Panc1 (cell line): ENCODE measurements around the gene TGM1.

Experiments used
- CTCF ChIP-seq: fragments of 450-650 bp; IDR thresholded peaks from 2 replicates; pipeline ENCODE4 v1.5.1; 2017; ENCODE audit warnings: mild to moderate bottlenecking
- POLR2AphosphoS5 ChIP-seq: IDR thresholded peaks from 2 replicates; pipeline ENCODE4 v1.6.1; 2012; ENCODE audit warnings: mild to moderate bottlenecking, low read depth, low read length, moderate library complexity
- SIN3A ChIP-seq: IDR thresholded peaks from 2 replicates; pipeline ENCODE4 v1.6.1; 2012; ENCODE audit warnings: low read depth, mild to moderate bottlenecking, low read length, moderate library complexity, borderline replicate concordance; ENCODE audit not compliant: insufficient read depth
- TCF7L2 ChIP-seq: IDR thresholded peaks from 2 replicates; pipeline ENCODE4 v1.6.1; 2011; ENCODE audit warnings: mild to moderate bottlenecking, low read depth, low read length, inconsistent platforms

- TF ChIP-seq CTCF = no peak
- TF ChIP-seq POLR2AphosphoS5 = no peak
- TF ChIP-seq SIN3A = no peak
- no peak for TF ChIP-seq TCF7L2
These were observed 7.5 kb downstream of the TGM1 start for GRCh38 chr14:24255438-24255837.
